ENCODE measurements around the gene TMED7.

TMED7 gene

DNA sequence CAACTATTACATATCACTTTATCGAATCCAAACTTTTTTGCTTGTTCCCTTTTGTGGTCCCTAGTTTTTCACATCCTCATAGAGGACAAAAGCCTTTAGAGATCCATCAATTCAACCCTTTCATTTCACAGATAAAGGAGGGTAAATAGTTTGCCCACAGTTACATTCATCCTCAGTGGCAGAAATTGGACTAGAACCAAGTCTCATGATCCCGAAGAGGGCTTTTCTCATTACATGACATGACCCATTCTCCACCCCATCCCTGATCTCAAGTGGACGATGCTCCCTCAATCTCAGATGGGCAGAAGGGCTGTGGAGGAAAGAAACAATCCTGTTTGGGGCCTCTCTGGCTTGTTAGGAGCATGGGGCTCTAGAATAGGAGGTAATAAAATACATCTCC is 46.6 kb downstream of the TMED7 start:
- TF ChIP-seq FOXM1 (IDR thresholded peaks at IDR 0.05; ENCODE audit: borderline replicate concordance, low read depth): no peak

DNA sequence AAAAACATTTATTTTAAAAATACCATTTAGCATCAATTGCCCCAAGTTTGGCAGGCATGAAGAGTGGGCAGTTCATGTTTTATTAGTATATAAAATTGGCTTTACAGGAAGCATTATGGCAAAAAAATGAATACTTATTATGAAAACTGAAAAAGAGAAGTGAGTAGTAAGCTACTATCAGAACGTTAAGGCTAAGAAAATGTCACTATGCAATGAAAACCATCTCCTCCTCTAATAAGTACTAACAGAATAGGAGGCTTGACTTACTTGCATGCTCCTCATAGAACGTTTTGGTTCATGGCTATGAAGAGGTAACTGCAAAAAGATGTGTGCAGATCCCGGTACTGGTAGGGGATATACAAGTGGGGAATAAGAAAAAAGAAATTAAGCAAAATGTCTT is 47.2 kb downstream of the TMED7 start:
- TF ChIP-seq NFIC (IDR thresholded peaks at IDR 0.05) (no peak), EGR1 (IDR thresholded peaks at IDR 0.05) (no peak), FOXM1 (IDR thresholded peaks at IDR 0.05; ENCODE audit: borderline replicate concordance, low read depth) (no peak), REST (IDR thresholded peaks at IDR 0.05; ENCODE audit: low read depth) (no peak), TCF12 (IDR thresholded peaks at IDR 0.05; ENCODE audit: low read depth) (no peak), YY1 (IDR thresholded peaks at IDR 0.05; ENCODE audit: low read depth) (no peak), CREB1 (IDR thresholded peaks at IDR 0.05; ENCODE audit: low read depth) (no peak), RAD21 (IDR thresholded peaks at IDR 0.05; ENCODE audit: low read depth) (no peak), TEAD4 (IDR thresholded peaks at IDR 0.05) (no peak), CEBPB (IDR thresholded peaks at IDR 0.05) (no peak), MAX (IDR thresholded peaks at IDR 0.05) (no peak), ZBTB7A (IDR thresholded peaks at IDR 0.05; ENCODE audit: low read depth) (no peak), TAF1 (IDR thresholded peaks at IDR 0.05; ENCODE audit: low read depth) (no peak), EP300 (IDR thresholded peaks at IDR 0.05; ENCODE audit: borderline replicate concordance) (no peak)
- TF ChIP-seq, protein P1, sequence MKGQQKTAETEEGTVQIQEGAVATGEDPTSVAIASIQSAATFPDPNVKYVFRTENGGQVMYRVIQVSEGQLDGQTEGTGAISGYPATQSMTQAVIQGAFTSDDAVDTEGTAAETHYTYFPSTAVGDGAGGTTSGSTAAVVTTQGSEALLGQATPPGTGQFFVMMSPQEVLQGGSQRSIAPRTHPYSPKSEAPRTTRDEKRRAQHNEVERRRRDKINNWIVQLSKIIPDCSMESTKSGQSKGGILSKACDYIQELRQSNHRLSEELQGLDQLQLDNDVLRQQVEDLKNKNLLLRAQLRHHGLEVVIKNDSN (IDR thresholded peaks at IDR 0.05): no peak

GRCh38 chr5:115577741-115578140 is 48.1 kb downstream of the TMED7 start:
- TF ChIP-seq RAD21 (IDR thresholded peaks at IDR 0.05; ENCODE audit: low read depth) (no peak), CEBPB (IDR thresholded peaks at IDR 0.05) (no peak), CREB1 (IDR thresholded peaks at IDR 0.05; ENCODE audit: low read depth) (no peak), EP300 (IDR thresholded peaks at IDR 0.05; ENCODE audit: borderline replicate concordance) (no peak), ZBTB7A (IDR thresholded peaks at IDR 0.05; ENCODE audit: low read depth) (no peak), TAF1 (IDR thresholded peaks at IDR 0.05; ENCODE audit: low read depth) (no peak), YY1 (IDR thresholded peaks at IDR 0.05; ENCODE audit: low read depth) (no peak), FOXM1 (IDR thresholded peaks at IDR 0.05; ENCODE audit: borderline replicate concordance, low read depth) (no peak), NFIC (IDR thresholded peaks at IDR 0.05) (no peak), REST (IDR thresholded peaks at IDR 0.05; ENCODE audit: low read depth) (no peak), MAX (IDR thresholded peaks at IDR 0.05) (no peak), EGR1 (IDR thresholded peaks at IDR 0.05) (no peak), TEAD4 (IDR thresholded peaks at IDR 0.05) (no peak), TCF12 (IDR thresholded peaks at IDR 0.05; ENCODE audit: low read depth) (no peak)
- TF ChIP-seq, protein P1 (IDR thresholded peaks at IDR 0.05): no peak

- TF ChIP-seq CEBPB (IDR thresholded peaks at IDR 0.05): no peak
- TF ChIP-seq CREB1 (IDR thresholded peaks at IDR 0.05; ENCODE audit: low read depth): no peak
- no peak for TF ChIP-seq NFIC (IDR thresholded peaks at IDR 0.05)
- TF ChIP-seq TAF1 (IDR thresholded peaks at IDR 0.05; ENCODE audit: low read depth): no peak
- TF ChIP-seq ZBTB7A (IDR thresholded peaks at IDR 0.05; ENCODE audit: low read depth): no peak
- no peak for TF ChIP-seq MAX (IDR thresholded peaks at IDR 0.05)
- TF ChIP-seq EP300 (IDR thresholded peaks at IDR 0.05; ENCODE audit: borderline replicate concordance): no peak
- no peak for TF ChIP-seq YY1 (IDR thresholded peaks at IDR 0.05; ENCODE audit: low read depth)
- no peak for TF ChIP-seq TEAD4 (IDR thresholded peaks at IDR 0.05)
- TF ChIP-seq REST (IDR thresholded peaks at IDR 0.05; ENCODE audit: low read depth): no peak
- TF ChIP-seq RAD21 (IDR thresholded peaks at IDR 0.05; ENCODE audit: low read depth): no peak
- no peak for TF ChIP-seq EGR1 (IDR thresholded peaks at IDR 0.05)
- TF ChIP-seq FOXM1 (IDR thresholded peaks at IDR 0.05; ENCODE audit: borderline replicate concordance, low read depth): no peak
- no peak for TF ChIP-seq TCF12 (IDR thresholded peaks at IDR 0.05; ENCODE audit: low read depth)
- TF ChIP-seq, protein P1 (IDR thresholded peaks at IDR 0.05): no peak
These were observed 48.5 kb downstream of the TMED7 start for GRCh38 chr5:115577329-115577728.

All from Ishikawa (cell line).